Stimulated activated naive CD8-positive, alpha-beta T cell treated with anti-CD3 and anti-CD28 coated beads, Interleukin-15, Interleukin-2, amounts not matched to agents 100 ng/mL and 50 ng/mL, for 24 hours (primary cell): ENCODE measurements around the gene RGS2.

ENCODE experiments used
- H3K27ac Mint-ChIP-seq: one replicate; pipeline ENCODE4 v1.8.0; 2021; ENCODE audit warnings: mild to moderate bottlenecking, mixed read lengths
- H3K27me3 Mint-ChIP-seq: one replicate; pipeline ENCODE4 v1.8.0; 2021; ENCODE audit warnings: mixed read lengths
- H3K36me3 Mint-ChIP-seq: one replicate; pipeline ENCODE4 v1.8.0; 2021; ENCODE audit warnings: low read depth, mixed read lengths
- H3K4me1 Mint-ChIP-seq: one replicate; pipeline ENCODE4 v1.8.0; 2021; ENCODE audit warnings: low read depth, mixed read lengths
- H3K4me3 Mint-ChIP-seq: one replicate; pipeline ENCODE4 v1.8.0; 2021; ENCODE audit warnings: mild to moderate bottlenecking, mixed read lengths
- H3K9me3 Mint-ChIP-seq: one replicate; pipeline ENCODE4 v1.8.0; 2021; ENCODE audit warnings: mixed read lengths

RGS2 gene

DNA sequence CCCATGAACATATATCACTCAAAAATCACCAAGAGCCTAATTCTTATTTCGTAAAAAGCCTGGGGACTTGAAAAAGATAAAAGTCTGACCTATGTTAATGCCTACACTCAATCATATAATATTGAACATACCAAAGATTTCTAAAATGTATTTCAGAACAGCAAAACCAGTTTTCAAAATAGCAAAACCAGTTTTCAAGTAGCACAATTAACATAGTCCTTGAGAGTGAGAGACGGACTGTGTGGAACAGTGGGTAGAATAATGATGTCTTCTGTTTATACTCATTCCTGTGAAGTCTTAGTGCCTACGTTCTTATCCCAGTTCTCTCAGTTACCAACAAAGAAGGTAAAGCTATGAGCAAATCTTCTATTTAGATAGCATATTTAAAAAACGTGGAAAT lies 22.3 kb upstream of the RGS2 start:
- Mint-ChIP-seq H3K4me3 (no peak overlapping the region), H3K27me3 (peaks cover 43% of the 10 kb centered on the region), H3K36me3 (no peaks in the 10 kb centered on the region), H3K9me3 (no peaks in the 10 kb centered on the region), H3K27ac (no peak overlapping the region), H3K4me1 (no peaks in the 10 kb centered on the region)

DNA sequence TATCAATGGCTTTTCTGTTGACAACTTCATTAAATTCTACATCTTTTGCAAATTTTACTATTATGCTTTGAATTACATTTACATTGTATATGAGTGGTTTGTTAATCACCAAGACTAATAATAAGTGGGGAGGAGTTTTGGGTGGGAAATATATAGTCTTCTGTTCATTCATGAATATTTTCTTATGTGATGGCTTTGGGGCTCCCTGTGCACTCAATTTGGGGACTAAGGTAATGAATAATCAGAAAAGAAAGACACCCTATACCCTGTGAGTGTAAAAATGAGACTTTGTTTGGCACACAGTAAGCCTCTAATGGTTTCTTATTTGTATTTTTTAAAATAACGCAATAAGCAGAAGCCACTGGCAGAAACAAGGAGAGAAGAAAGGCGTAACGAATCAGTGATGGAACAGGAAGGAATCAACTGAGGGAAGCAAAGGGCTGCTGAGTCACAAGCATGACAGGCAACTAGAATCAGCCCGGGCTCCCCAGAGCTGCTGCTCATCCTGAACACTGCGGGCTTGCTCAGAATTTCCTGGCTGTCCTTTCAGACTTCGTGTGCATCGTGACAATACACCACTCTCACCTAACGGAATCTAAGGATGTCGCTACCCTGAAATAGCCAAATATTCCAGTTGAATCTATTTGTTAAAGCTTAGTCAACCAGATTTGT lies 20.8 kb upstream of the RGS2 start:
- Mint-ChIP-seq H3K9me3 (no peaks in the 10 kb centered on the region), H3K36me3 (no peaks in the 10 kb centered on the region)

DNA sequence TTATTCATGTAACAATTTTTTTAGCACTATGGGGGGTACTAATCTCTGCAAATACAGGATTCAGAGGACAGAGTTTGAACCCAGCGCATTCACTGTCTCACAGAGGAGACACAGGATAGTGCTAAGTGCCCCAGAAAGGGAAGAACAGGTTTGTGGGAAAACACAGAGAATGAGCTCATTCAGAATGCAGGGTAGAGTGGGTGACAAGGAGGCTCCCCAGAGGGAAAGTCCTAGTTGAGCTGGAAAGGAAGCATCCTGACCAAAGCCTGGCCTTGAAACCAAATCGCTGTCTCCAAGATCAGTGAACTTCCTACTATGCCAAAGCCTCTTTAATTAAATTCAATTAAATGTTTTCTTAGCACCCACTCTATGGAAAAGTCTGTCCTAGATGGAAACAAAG lies 19.0 kb upstream of the RGS2 start:
- no peaks in the 10 kb centered on the region for H3K9me3 Mint-ChIP-seq
- no peaks in the 10 kb centered on the region for H3K4me1 Mint-ChIP-seq
- H3K27me3 Mint-ChIP-seq = peaks cover 17% of the 10 kb centered on the region
- H3K4me3 Mint-ChIP-seq = no peak overlapping the region
- no peaks in the 10 kb centered on the region for H3K36me3 Mint-ChIP-seq
- no peak overlapping the region for H3K27ac Mint-ChIP-seq

More for the DNA sequence above, 20.8 kb upstream of the RGS2 start:
- H3K4me1 Mint-ChIP-seq = no peaks in the 10 kb centered on the region
- H3K27me3 Mint-ChIP-seq = peaks cover 28% of the 10 kb centered on the region
- H3K4me3 Mint-ChIP-seq = no peak overlapping the region
- H3K27ac Mint-ChIP-seq = no peak overlapping the region

DNA sequence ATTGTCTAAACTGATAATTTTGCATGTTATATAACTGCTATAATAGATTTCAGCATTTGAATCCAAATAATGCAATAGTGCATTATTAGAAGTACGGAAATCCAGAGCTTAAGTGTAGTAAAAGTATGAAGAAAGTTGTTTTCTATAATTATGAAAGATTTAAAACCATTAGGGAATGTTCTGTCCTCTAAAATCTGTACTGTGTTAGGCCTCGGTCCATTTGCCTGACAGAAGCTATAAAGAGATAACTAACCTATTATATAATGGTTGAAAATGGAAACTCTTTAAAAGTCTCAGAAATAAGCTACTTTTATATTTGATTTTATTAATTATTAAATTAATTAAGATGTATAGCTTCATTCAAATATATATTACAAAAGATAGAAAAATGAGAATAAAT lies 16.2 kb upstream of the RGS2 start:
- H3K9me3 Mint-ChIP-seq = no peaks in the 10 kb centered on the region
- H3K27ac Mint-ChIP-seq = no peak overlapping the region
- peaks cover 6% of the 10 kb centered on the region for H3K27me3 Mint-ChIP-seq
- H3K36me3 Mint-ChIP-seq = no peaks in the 10 kb centered on the region
- H3K4me3 Mint-ChIP-seq = no peak overlapping the region
- H3K4me1 Mint-ChIP-seq = no peaks in the 10 kb centered on the region

DNA sequence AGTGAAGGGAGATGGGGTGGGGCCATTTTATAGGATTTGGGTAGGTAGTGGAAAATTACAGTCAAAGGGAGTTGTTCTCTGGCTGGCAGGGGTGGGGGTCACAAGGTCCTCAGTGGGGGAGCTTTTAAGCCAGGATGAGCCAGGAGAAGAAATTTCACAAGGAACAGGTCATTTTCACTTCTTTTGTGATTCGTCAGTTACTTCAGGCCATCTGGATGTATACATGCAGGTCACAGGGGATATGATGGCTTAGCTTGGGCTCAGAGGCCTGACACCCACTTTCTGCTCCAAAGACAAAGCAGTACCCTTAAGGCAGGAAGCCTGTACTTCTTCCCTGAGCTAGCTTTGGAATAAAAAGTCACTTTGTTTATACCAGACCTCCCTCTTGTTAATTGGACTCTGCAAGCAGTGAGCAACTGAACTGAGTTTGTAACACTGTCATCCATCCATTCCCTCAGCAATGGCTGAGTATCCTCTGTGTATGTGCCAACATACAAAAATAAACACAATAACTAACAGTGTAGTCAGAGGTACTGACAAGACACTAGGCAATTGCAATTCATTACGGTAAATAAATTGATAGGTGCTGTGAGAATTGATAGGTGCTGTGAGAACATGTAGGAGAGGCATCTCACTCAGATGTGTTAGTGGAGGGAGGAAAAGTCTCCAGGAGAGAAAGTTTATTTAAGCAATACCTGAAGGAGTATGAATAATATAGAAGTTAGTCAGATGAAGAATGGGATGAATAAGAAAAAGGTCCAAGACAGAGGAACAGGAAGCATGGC lies 14.7 kb upstream of the RGS2 start:
- Mint-ChIP-seq H3K4me3 (no peak overlapping the region), H3K4me1 (no peaks in the 10 kb centered on the region), H3K27ac (no peak overlapping the region), H3K9me3 (no peaks in the 10 kb centered on the region), H3K36me3 (no peaks in the 10 kb centered on the region), H3K27me3 (no peaks in the 10 kb centered on the region)

DNA sequence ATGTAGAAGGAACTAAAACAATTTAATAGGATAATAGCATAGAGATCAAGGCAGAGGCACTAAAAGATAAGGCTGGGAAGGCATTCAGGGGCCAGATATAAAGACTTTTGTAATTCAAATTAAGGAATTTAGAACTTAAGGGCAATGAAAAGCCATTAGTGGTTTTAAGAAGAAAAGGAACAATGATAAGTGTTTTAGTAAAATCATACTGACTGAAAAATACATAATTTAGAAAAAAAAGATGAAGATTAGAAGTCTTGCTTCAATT lies 14.1 kb upstream of the RGS2 start:
- Mint-ChIP-seq H3K9me3 (no peaks in the 10 kb centered on the region), H3K4me3 (no peak overlapping the region)

DNA sequence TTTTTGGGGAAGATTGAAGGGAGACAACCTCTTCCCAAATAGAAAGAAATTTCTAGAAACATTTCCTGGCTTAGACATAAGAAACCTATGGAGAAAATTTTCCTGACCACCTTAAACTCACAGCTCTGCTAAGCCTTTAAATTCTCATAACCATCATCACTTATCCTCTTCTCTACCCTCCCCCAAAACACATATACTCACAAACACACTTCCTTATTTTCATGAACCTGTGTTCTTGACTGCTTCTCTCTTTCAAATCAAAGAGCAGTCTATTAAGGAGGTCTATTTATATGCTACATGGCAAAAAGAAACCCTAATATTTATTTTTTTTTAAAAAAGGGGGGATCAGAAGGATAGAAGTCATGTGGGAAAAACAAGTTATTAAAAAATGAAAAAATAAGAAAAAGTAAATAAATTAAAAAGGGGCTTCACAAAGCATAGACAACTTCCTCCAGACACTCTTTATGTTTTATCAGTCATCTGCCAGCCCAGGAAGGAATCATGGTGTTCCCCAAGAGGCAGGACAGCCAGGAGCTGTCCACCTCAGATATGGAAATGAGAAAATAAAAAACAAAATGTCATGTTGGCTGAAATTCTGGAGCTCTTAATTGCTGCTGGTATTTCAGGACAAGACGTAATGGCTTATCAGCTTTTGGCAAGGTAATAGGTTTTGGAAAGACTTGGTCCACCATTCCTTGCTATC lies 12.8 kb upstream of the RGS2 start:
- Mint-ChIP-seq H3K27me3 (no peaks in the 10 kb centered on the region), H3K4me3 (no peak overlapping the region), H3K27ac (no peak overlapping the region)

More for the DNA sequence above, 14.1 kb upstream of the RGS2 start:
- Mint-ChIP-seq H3K4me1 (no peaks in the 10 kb centered on the region), H3K27me3 (no peaks in the 10 kb centered on the region), H3K36me3 (no peaks in the 10 kb centered on the region), H3K27ac (no peak overlapping the region)

DNA sequence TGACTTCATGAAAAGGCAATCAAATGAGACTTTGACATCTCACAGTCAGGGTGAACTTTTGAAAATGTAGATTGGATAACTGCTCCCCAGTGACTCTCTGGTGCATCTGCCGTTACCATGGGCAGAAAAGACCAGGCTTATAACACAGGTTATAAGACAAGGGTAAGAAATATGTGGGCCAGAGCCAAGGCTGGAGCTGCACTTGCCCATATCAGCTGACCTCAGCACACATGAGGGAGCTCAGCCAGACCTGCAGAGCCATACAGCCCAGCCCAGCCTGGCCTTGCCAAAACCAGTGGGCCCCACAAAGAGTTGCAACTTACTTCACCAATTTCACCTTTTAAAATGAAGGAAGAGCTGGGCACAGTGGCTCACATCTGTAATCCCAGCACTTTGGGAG lies 11.7 kb upstream of the RGS2 start:
- H3K27me3 Mint-ChIP-seq = no peaks in the 10 kb centered on the region
- H3K4me1 Mint-ChIP-seq = no peaks in the 10 kb centered on the region
- H3K4me3 Mint-ChIP-seq = no peak overlapping the region
- H3K27ac Mint-ChIP-seq = no peak overlapping the region
- H3K9me3 Mint-ChIP-seq = no peaks in the 10 kb centered on the region
- H3K36me3 Mint-ChIP-seq = no peaks in the 10 kb centered on the region

More for the DNA sequence above, 12.8 kb upstream of the RGS2 start:
- Mint-ChIP-seq H3K9me3 (no peaks in the 10 kb centered on the region), H3K4me1 (no peaks in the 10 kb centered on the region), H3K36me3 (no peaks in the 10 kb centered on the region)

DNA sequence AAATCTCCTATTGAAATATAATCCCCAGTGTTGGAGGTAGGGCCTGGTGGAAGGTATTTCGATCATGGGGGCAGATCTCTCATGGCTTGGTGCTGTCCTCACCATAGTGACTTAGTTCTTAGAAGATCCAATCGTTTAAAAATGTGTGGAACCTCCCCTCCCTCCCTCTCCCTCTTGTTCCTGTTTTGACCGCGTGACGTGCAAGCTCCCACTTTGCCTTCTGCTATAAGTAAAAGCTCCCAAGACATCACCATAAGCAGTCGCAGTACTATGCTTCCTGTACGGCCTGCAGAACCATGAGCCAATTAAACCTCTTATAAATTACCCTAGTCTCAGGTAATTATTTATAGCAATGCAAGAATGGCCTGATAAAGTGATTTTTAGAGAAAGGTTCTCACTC lies 10.9 kb upstream of the RGS2 start:
- H3K27ac Mint-ChIP-seq = no peak overlapping the region

DNA sequence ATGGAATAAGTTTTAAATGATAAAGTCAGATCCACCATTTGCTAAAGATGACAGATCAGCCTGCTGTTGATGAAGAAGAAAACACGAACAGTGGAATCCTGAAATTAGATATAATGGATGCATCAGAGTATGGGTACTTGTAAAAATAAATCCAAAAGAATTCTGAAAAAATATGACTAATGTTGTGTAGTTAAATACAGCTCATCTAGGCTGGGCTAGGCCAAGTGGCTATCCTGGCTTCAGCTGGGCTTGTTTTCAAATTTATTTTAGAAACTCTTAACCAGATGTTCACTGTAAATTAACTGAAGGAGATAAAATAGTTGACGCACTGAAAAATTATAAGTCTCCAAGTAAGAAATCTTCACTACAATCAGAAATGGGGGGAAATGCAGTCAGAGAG lies 7.4 kb upstream of the RGS2 start:
- Mint-ChIP-seq H3K4me3 (no peak overlapping the region), H3K27ac (no peak overlapping the region), H3K36me3 (no peaks in the 10 kb centered on the region), H3K9me3 (no peaks in the 10 kb centered on the region), H3K27me3 (no peaks in the 10 kb centered on the region), H3K4me1 (peaks cover 7% of the 10 kb centered on the region)

More for the DNA sequence above, 10.9 kb upstream of the RGS2 start:
- Mint-ChIP-seq H3K36me3 (no peaks in the 10 kb centered on the region), H3K4me3 (no peak overlapping the region), H3K9me3 (no peaks in the 10 kb centered on the region), H3K27me3 (no peaks in the 10 kb centered on the region), H3K4me1 (no peaks in the 10 kb centered on the region)

DNA sequence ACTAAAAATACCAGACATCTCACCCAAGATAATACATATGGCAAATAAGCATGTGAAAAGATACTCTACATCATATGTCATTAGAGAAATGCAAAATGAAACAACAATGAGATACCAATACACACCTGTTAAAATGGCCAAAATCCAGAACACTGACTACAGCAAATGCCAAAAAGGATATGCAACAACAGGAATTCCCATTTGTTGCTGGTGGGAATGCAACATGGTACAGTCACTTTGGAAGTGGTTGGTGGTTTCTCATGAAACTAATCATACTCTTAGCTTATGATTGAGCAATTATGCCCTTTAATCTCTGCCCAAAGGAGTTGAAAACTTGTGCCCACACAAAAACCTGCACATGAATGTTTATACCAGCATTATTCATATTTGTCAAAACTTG lies 6.4 kb upstream of the RGS2 start:
- no peaks in the 10 kb centered on the region for H3K27me3 Mint-ChIP-seq
- no peaks in the 10 kb centered on the region for H3K9me3 Mint-ChIP-seq
- peaks cover 17% of the 10 kb centered on the region for H3K4me1 Mint-ChIP-seq
- H3K4me3 Mint-ChIP-seq = no peak overlapping the region
- H3K27ac Mint-ChIP-seq = no peak overlapping the region
- no peaks in the 10 kb centered on the region for H3K36me3 Mint-ChIP-seq

DNA sequence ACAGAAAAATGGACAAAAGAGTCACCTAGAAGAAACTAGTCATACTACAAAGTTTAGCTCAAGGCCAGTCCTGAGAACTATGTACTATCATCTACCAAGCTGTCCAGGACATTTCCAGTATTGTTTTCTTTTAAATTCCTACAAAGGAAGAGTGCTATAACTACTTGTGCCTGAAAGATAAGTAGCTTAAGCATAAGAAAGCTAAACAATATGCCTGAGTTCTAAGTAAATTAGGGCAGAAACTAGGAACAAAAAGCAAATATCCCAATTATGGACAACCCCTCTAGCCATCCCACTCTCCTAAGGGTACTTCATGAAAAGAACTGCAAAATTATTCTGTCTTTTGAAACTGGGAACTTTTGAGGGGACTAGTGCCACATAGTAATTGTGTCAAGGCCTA lies 5.3 kb upstream of the RGS2 start:
- Mint-ChIP-seq H3K27me3 (no peaks in the 10 kb centered on the region), H3K9me3 (no peaks in the 10 kb centered on the region), H3K4me3 (no peak overlapping the region), H3K4me1 (peaks cover 26% of the 10 kb centered on the region), H3K36me3 (no peaks in the 10 kb centered on the region), H3K27ac (no peak overlapping the region)

DNA sequence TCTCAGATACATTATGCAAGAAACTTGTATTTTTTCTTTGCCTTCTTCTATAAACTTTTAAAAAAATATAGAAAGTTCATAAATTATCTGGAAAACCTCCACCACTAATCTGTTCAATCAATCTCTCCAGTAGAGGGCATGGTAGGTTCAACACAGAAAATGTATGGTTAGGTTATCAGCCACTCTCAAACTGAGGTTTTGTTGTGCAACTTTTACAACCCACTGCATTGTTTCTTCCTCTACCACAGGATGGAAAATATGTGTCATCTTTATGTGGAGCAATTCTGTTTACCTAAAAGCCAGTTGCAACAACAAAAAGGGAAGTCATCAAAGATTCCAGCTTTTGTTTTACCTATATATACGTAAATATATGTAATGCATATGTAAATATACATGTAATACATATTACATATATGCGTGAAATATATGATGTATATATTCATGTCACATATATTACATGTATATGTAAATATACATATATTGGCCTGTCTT lies 3.0 kb upstream of the RGS2 start:
- Mint-ChIP-seq H3K27ac (peak overlapping the region; percentile 79), H3K4me3 (no peak overlapping the region), H3K36me3 (peaks cover 18% of the 10 kb centered on the region), H3K9me3 (no peaks in the 10 kb centered on the region), H3K27me3 (no peaks in the 10 kb centered on the region), H3K4me1 (peaks cover 44% of the 10 kb centered on the region)

DNA sequence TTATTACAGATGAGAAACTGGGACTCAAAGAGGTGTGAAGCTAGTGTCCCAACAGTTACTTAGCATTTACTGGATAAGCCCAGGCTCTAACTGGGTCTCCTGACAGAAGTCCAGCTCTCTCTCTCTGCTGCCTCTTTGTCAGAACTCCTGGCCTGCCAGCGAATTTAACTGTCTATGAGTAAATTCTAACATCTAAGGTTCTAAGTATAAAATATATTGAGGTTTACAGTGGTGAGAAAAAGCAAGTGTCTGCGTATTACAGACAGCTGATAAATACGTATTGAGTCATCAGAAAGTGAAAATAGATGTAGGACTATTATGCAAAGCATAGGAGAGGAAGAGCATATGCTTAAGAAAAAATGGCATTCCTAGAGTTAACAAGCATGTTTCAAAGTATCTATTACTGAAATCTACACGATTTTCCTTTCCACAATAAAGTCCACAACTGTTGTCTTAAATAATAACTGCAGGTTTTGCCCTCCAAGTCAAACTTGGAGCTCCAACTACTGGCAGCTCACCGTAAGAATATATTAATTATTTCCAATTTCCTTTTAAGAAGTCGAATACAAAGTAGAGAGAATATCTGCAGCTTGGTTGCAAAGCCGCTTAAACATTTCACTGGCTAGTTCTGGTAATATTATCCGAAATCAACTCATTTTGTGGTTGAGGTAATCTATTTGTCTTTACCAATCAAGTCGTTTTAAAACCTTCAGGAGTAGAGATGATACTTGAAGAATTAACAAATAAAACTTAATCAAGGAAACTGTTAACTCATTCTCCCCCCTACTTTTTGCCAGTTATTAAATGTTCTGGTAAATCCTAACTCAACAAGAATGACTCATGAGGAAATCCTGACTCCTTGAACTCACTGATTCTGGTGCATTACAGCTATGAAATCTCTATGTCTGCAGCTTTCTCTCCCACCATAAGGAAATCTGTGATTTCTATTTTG lies 1.4 kb upstream of the RGS2 start:
- Mint-ChIP-seq H3K27ac (peak overlapping the region; percentile 80), H3K27me3 (no peaks in the 10 kb centered on the region), H3K4me1 (peaks cover 44% of the 10 kb centered on the region)

More for the DNA sequence above, 1.4 kb upstream of the RGS2 start:
- H3K36me3 Mint-ChIP-seq = peaks cover 26% of the 10 kb centered on the region
- H3K4me3 Mint-ChIP-seq = peak overlapping the region; percentile 97
- H3K9me3 Mint-ChIP-seq = no peaks in the 10 kb centered on the region
